Measurements from ENCODE around the gene TTC39C. TPM values are rescaled to one million over a fixed set of nuclear protein-coding genes. Genes with fewer than 3 reads are reported as not detected.

Gene TTC39C
- total and polyA plus RNA-seq, 7 donors = 0.48 to 2.4 (median 1.2) TPM

DNA sequence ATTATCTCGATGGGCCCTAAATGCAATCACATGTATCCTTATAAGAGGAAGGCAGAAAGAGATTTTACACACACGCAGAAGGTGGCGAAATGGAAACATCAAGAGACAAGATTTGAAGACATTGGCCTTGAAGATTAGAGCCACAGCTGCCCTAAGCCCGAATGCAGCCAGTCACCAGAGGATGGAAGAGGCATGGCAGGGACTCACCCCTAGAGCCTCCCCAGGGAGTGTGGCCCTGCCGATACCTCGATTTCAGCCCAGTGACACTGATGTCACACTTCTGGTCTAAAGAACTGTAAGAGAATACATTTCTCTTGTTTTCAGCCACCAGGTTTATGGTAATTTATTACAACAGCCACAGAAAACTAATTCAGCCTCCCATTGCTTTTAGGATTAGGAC lies 17.4 kb downstream of the TTC39C start:
- Histone ChIP-seq H3K9me3 (no peaks in the 10 kb centered on the region), H3K27ac (no peak overlapping the region), H3K4me1 (no peaks in the 10 kb centered on the region), H3K27me3 (ENCODE audit: insufficient read depth in 3 of 3, low read length in 2 of 3) (peaks cover 0 to 2% (median 0%) of the 10 kb centered on the region in 3 donors), H3K36me3 (ENCODE audit: insufficient read depth in 1 of 2, low read depth in 1 of 2) (no peaks in the 10 kb centered on the region), H3K4me3 (no peak overlapping the region)
- no peak for ATAC-seq
- 88 to 89% (median 88%) methylated on average over 6 of the region's 6 CpGs for WGBS, 3 donors
- intact Hi-C loops (cut with DNase I) = no loop called here
- no peak for DNase-seq
- TF ChIP-seq, protein P1, sequence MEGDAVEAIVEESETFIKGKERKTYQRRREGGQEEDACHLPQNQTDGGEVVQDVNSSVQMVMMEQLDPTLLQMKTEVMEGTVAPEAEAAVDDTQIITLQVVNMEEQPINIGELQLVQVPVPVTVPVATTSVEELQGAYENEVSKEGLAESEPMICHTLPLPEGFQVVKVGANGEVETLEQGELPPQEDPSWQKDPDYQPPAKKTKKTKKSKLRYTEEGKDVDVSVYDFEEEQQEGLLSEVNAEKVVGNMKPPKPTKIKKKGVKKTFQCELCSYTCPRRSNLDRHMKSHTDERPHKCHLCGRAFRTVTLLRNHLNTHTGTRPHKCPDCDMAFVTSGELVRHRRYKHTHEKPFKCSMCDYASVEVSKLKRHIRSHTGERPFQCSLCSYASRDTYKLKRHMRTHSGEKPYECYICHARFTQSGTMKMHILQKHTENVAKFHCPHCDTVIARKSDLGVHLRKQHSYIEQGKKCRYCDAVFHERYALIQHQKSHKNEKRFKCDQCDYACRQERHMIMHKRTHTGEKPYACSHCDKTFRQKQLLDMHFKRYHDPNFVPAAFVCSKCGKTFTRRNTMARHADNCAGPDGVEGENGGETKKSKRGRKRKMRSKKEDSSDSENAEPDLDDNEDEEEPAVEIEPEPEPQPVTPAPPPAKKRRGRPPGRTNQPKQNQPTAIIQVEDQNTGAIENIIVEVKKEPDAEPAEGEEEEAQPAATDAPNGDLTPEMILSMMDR (IDR thresholded peaks at IDR 0.05) = no peak

DNA sequence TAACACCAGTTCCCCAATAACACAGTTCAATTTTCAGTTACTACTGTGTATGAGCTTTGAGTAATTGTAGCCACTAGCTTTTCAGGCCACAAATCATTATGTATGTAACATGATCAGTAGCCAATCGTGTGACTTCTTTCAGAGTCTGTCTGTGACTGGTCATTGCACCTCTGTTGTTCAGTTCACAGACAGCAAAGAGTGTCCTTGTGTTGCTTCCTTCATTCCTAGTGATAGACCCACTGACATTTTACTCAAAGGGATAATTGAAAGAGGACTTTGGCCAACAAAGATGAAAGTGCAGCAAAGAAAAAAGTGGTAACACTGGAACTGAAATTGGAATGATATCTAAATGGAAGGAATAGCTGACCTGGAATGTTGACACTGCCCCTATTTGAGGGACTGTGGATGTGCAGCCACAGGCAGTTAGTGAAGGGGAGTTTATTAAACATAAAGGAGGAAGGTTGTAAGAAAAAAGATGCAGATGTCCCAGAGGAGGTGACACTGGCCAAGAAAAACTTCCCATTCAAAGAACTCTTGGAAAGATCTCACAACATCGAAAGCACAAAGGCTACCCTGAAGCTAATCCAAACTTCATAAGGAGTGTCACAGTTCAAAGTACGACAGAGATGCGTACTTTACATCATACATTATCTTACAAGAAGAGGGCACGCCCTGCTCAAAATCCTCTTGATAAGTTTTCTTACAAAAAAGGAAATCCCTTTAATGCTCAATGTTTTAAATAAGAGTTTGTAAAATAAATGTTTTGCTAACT lies 19.3 kb downstream of the TTC39C start:
- TF ChIP-seq, protein P1 (IDR thresholded peaks at IDR 0.05) = no peak
- WGBS, 3 donors = 75 to 80% (median 78%) methylated on average over 5 of the region's 5 CpGs
- no peak overlapping the region for H3K4me3 ChIP-seq
- H3K36me3 ChIP-seq (ENCODE audit: insufficient read depth in 1 of 2, low read depth in 1 of 2) = no peaks in the 10 kb centered on the region
- H3K9me3 ChIP-seq = no peaks in the 10 kb centered on the region
- DNase-seq = no peak
- intact Hi-C loops (cut with DNase I) = no loop called here
- no peaks in the 10 kb centered on the region for H3K4me1 ChIP-seq
- ATAC-seq = no peak
- no peak overlapping the region for H3K27ac ChIP-seq
- H3K27me3 ChIP-seq (ENCODE audit: insufficient read depth in 3 of 3, low read length in 2 of 3) = peaks cover 0 to 2% (median 0%) of the 10 kb centered on the region in 3 donors

DNA sequence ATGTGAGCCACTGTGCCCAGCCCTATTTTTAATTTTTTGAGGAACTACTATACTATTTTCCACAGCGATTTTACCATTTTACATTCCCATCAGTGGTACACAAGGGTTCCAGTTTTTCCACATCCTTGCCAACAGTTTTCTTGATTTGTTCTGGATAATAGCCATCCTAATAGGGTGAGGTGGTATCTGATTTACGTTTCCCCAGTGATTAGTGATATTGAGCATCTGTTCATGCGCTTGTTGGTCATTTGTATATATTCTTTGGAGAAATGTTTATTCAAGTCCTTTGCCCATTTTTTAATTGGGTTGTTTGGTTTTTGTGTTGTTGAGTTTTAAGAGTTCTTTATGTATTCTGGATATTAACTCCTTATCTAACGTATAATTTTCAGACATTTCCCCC lies 20.8 kb downstream of the TTC39C start:
- no peak overlapping the region for H3K27ac ChIP-seq
- TF ChIP-seq, protein P1 (IDR thresholded peaks at IDR 0.05) = no peak
- intact Hi-C loops (cut with DNase I) = no loop called here
- 86 to 88% (median 87%) methylated on average over 4 of the region's 4 CpGs for WGBS, 3 donors
- no peaks in the 10 kb centered on the region for H3K4me1 ChIP-seq
- H3K27me3 ChIP-seq (ENCODE audit: insufficient read depth in 3 of 3, low read length in 2 of 3) = peaks cover 0 to 2% (median 0%) of the 10 kb centered on the region in 3 donors
- DNase-seq = no peak
- H3K9me3 ChIP-seq = no peaks in the 10 kb centered on the region
- ATAC-seq = no peak
- H3K36me3 ChIP-seq (ENCODE audit: insufficient read depth in 1 of 2, low read depth in 1 of 2) = no peaks in the 10 kb centered on the region
- H3K4me3 ChIP-seq = no peak overlapping the region

DNA sequence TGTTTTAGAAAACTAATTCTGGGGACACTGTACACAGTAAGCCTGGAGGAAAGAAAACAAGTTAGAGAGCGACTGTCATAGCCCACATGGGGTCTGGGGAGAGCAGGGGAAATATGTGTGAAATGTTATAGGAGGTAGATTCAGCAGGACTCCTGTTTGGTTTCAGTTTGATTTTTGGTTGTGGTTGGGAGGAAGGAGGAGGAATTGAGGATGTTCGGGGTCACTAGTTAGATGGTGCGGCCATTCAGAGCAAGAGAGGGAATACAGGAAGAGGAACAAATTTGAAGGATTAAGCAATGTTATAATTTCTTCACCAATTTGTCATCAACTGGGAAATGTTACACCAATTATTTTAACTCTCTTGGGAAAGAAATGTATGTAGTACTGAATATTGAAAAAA lies 25.1 kb downstream of the TTC39C start:
- ATAC-seq = no peak
- TF ChIP-seq, protein P1 (IDR thresholded peaks at IDR 0.05) = no peak
- no peak overlapping the region for H3K27ac ChIP-seq
- no peaks in the 10 kb centered on the region for H3K9me3 ChIP-seq
- H3K4me1 ChIP-seq = no peaks in the 10 kb centered on the region
- H3K27me3 ChIP-seq (ENCODE audit: insufficient read depth in 3 of 3, low read length in 2 of 3) = no peaks in the 10 kb centered on the region
- no peak overlapping the region for H3K4me3 ChIP-seq
- DNase-seq = no peak
- H3K36me3 ChIP-seq (ENCODE audit: insufficient read depth in 1 of 2, low read depth in 1 of 2) = no peaks in the 10 kb centered on the region
- 70 to 85% (median 84%) methylated on average over 3 of the region's 3 CpGs for WGBS, 3 donors
- intact Hi-C loops (cut with DNase I) = no loop called here

DNA sequence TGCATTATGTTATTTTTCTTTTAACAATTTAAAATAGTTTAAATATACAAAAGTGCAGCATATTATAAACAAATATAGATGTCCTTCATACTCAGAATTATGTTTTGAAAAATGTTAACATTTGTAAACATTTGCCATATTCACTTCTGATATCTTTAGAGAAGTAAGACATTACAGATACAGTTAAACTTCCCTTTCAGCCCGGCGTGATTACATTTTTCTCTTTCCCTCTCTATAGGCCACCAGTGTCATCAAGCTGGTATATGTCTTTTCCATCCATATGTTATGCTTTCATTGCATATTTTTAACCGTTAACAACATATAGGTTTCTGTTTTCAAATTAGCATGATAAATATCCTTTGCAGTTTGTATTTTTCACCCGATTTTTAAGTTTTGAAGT lies 27.1 kb downstream of the TTC39C start:
- DNase-seq = no peak

More for the DNA sequence above, 27.1 kb downstream of the TTC39C start:
- H3K36me3 ChIP-seq (ENCODE audit: insufficient read depth in 1 of 2, low read depth in 1 of 2) = no peaks in the 10 kb centered on the region
- 92 to 98% (median 97%) methylated on average over 4 of the region's 4 CpGs for WGBS, 3 donors
- H3K27ac ChIP-seq = no peak overlapping the region
- H3K4me3 ChIP-seq = no peak overlapping the region
- no peaks in the 10 kb centered on the region for H3K4me1 ChIP-seq
- no peak for ATAC-seq
- no peaks in the 10 kb centered on the region for H3K27me3 ChIP-seq (ENCODE audit: insufficient read depth in 3 of 3, low read length in 2 of 3)
- TF ChIP-seq, protein P1 (IDR thresholded peaks at IDR 0.05) = no peak
- intact Hi-C loops (cut with DNase I) = no loop called here
- H3K9me3 ChIP-seq = no peaks in the 10 kb centered on the region
